ENCODE data around the gene PHACTR1.

DNA sequence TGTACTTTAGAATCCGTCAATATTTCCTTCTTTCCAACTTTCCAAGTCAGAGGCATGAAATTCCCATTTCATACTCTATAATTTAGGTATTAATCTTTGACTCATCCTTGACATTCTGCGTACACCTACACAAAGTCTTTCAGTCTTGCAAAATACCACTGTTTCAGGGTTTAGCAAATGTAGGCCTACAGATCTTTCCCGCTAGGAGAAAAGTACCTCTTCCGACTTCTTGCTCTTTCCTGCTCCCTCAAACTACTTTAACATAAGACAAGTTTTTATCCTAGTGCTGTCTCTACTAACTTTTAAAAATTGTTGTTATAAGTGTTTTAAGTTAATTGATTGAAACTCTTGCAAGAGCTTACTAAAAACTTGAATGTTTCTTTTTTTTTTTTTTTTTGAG, 18.3 kb upstream of the PHACTR1 start:
- TF ChIP-seq EZH2 (IDR thresholded peaks at IDR 0.05; ENCODE audit: insufficient read depth, poor library complexity, severe bottlenecking) (no peak), EZH2phosphoT487 (IDR thresholded peaks at IDR 0.05; ENCODE audit: insufficient read depth, low read depth) (no peak)

Measured in GM23248 (cell line).